Body of pancreas (tissue), 4 donors: ENCODE results near the gene NUP88. TPM values are rescaled to one million over a fixed set of nuclear protein-coding genes. Genes with fewer than 3 reads are reported as not detected.

ENCODE experiments used
- ATAC-seq: fragments of 150-250 bp; one replicate; pipeline ENCODE4 v1.9.1; 2016
- DNase-seq, 4 donors: peaks; one replicate each; pipeline ENCODE4 v3.0.0-alpha.2; 2019
- H3K27ac ChIP-seq, 4 donors: fragments of 200-600 bp; sonication (generic); 1 replicate in 3 of 4; 2 replicates in 1 of 4; pipeline versions ENCODE4 v1.5.1 to v1.6.1; 2016 to 2019; ENCODE audit warnings: mild to moderate bottlenecking in 1 of 4, mixed read lengths in 1 of 4, moderate library complexity in 1 of 4
- H3K27me3 ChIP-seq, 2 donors: fragments of 200-600 bp; sonication (generic); one replicate each; pipeline ENCODE4 v1.6.0; 2016; ENCODE audit warnings: mild to moderate bottlenecking in 1 of 2
- H3K36me3 ChIP-seq, 2 donors: fragments of 200-600 bp; sonication (generic); replicated peaks in 1 of 2; 2 replicates each; pipeline ENCODE4 v1.5.1; 2016; ENCODE audit warnings: low read depth in 2 of 2; ENCODE audit not compliant: insufficient read depth in 1 of 2
- H3K4me1 ChIP-seq: fragments of 200-600 bp; sonication (generic); one replicate; pipeline ENCODE4 v1.6.0; 2016
- H3K4me3 ChIP-seq, 2 donors: fragments of 200-600 bp; sonication (generic); 1 replicate in 1 of 2; 2 replicates in 1 of 2; pipeline ENCODE4 v1.5.1; 2016 to 2019
- H3K9me3 ChIP-seq, 3 donors: fragments of 200-600 bp; sonication (generic); 1 replicate in 2 of 3; 2 replicates in 1 of 3; pipeline ENCODE4 v1.5.1; 2016
- CTCF ChIP-seq, 7 experiments: fragments of 450-650 bp in 4 of 7; fragments of 200-600 bp in 3 of 7; sonication (generic) in 3 of 7; IDR thresholded peaks; one replicate each; pipeline ENCODE4 v1.5.1; 2016 to 2019; ENCODE audit warnings: antibody characterized with exemption in 7 of 7
- POLR2A ChIP-seq, 3 donors: fragments of 450-650 bp; IDR thresholded peaks; one replicate each; pipeline ENCODE4 v1.6.1; 2016; ENCODE audit warnings: antibody characterized with exemption in 3 of 3, mild to moderate bottlenecking in 2 of 3
- WGBS, 2 donors: methylation state at CpG; one replicate each; pipeline ENCODE4 v1.1.5; 2017; 5-methylcytosine and 5-hydroxymethylcytosine counted together
- intact Hi-C: fragments of 100-400 bp; cut with DNase I; formaldehyde crosslinking; loops from one replicate; pipeline ENCODE4 v1.15.1; 2023
- total RNA-seq, 2 donors: library from RNA; depleted of rRNA; stranded (reverse); fragments of >200 nt; gene quantifications; one replicate each; pipeline ENCODE4 v1.1.0, GENCODE V29; 2016

The NUP88 gene
- total RNA-seq, 2 donors from 2014 or later, result 35.9 to 54.5 TPM

DNA sequence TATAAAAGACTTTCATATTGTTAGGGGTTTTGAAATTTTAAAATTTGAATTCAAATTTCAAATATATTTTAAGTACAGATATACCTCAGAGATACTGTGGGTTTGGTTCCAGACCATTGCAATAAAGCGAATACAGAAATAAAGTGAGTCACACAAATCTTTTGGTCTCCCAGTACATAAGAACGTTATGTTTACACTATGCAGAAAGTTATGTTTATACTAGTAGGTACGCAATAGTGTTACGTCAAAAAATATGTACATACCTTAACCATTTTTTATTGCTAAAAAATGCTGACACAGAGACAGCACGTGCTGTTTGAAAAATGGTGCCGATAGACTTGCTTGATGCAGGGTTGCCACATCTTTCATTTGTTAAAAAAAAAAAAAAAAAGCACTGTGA, 19.7 kb downstream of the NUP88 start:
- Histone ChIP-seq H3K27ac (no peak overlapping the region), H3K36me3 (peaks cover 3 to 30% of the 10 kb centered on the region in 2 donors), H3K4me1 (no peaks in the 10 kb centered on the region), H3K9me3 (no peaks in the 10 kb centered on the region), H3K4me3 (no peak overlapping the region), H3K27me3 (no peaks in the 10 kb centered on the region)
- intact Hi-C loops, result no loop called here
- no peak for TF ChIP-seq POLR2A (IDR thresholded peaks at IDR 0.05)
- no peak for TF ChIP-seq CTCF (IDR thresholded peaks at IDR 0.05)
- DNase-seq (no peak), ATAC-seq (no peak)
- WGBS, 2 donors, result 84 to 87% methylated on average over 6 of the region's 6 CpGs

DNA sequence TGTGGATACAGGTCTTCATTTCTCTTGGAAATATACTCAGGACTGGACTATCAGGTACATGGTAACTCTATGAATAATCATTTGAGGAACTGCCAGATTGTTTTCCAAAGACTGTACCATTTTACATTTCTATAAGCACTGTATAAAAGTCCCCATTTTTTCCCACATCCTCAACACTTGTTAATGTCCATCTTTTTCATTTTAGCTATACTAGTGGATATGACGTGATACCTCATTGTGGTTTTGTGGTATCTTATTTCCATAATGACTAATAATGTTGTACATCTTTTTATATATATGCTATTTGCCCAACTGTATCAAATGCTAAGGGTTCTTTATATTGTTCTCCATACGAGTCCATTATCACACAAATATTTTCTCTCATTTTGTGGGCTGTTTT, 22.9 kb downstream of the NUP88 start:
- DNase-seq (no peak), ATAC-seq (no peak)
- 91 to 94% methylated on average over 2 of the region's 2 CpGs for WGBS, 2 donors
- Histone ChIP-seq H3K27me3 (no peaks in the 10 kb centered on the region), H3K4me3 (no peak overlapping the region), H3K4me1 (no peaks in the 10 kb centered on the region), H3K9me3 (no peaks in the 10 kb centered on the region), H3K27ac (no peak overlapping the region), H3K36me3 (peaks cover 6 to 41% of the 10 kb centered on the region in 2 donors)
- TF ChIP-seq POLR2A (IDR thresholded peaks at IDR 0.05), result no peak
- no peak for TF ChIP-seq CTCF (IDR thresholded peaks at IDR 0.05)
- intact Hi-C loops, result no loop called here

DNA sequence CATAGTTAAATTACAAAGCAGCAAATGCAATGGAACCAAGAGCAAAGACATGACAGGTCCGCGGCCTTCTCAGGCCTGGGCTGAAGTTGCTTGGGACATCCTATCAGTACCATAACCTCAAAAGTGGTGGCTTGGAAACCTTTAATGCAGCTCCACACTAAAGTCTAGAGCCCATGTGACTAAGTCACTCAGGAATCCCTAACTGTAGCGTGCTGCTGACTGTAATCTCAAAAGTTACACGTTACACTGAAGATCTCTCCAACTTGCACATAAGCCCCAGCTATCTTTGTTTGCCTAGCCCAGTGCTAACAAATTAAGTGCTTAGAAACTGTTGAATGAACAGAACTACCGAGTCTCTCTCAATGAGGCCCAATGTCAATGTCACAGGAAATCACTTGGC, 27.8 kb downstream of the NUP88 start:
- DNase-seq, result no peak

GRCh38 chr17:5381542-5381941, 37.9 kb downstream of the NUP88 start:
- DNase-seq, result no peak
- H3K27ac ChIP-seq, result no peak overlapping the region
- no peak overlapping the region for H3K4me3 ChIP-seq
- no peaks in the 10 kb centered on the region for H3K9me3 ChIP-seq
- H3K36me3 ChIP-seq, result peaks cover 9 to 34% of the 10 kb centered on the region in 2 donors
- intact Hi-C loops, result no loop called here
- H3K27me3 ChIP-seq, result no peaks in the 10 kb centered on the region
- WGBS, 2 donors, result 95 to 99% methylated on average over 4 of the region's 4 CpGs
- no peak for ATAC-seq
- TF ChIP-seq POLR2A (IDR thresholded peaks at IDR 0.05), result no peak
- TF ChIP-seq CTCF (IDR thresholded peaks at IDR 0.05), result no peak
- no peaks in the 10 kb centered on the region for H3K4me1 ChIP-seq

More for the DNA sequence above, 27.8 kb downstream of the NUP88 start:
- H3K27ac ChIP-seq, result no peak overlapping the region
- intact Hi-C loops, result no loop called here
- H3K9me3 ChIP-seq, result no peaks in the 10 kb centered on the region
- TF ChIP-seq CTCF (IDR thresholded peaks at IDR 0.05), result no peak
- TF ChIP-seq POLR2A (IDR thresholded peaks at IDR 0.05), result no peak
- H3K27me3 ChIP-seq, result no peaks in the 10 kb centered on the region
- no peaks in the 10 kb centered on the region for H3K4me1 ChIP-seq
- 72 to 79% methylated on average over 4 to 5 of the region's 5 CpGs for WGBS, 2 donors
- peaks cover 10 to 57% of the 10 kb centered on the region in 2 donors for H3K36me3 ChIP-seq
- H3K4me3 ChIP-seq, result no peak overlapping the region
- no peak for ATAC-seq

- no peaks in the 10 kb centered on the region for H3K4me1 ChIP-seq
- whole genome bisulfite sequencing, 2 donors, result 66 to 78% methylated on average over 7 of the region's 7 CpGs
- H3K27ac ChIP-seq, result no peak overlapping the region
- peaks cover 10 to 32% of the 10 kb centered on the region in 2 donors for H3K36me3 ChIP-seq
- DNase-seq (no peak), ATAC-seq (no peak)
- no peaks in the 10 kb centered on the region for H3K27me3 ChIP-seq
- TF ChIP-seq POLR2A (IDR thresholded peaks at IDR 0.05), result no peak
- TF ChIP-seq CTCF (IDR thresholded peaks at IDR 0.05), result no peak
- no peaks in the 10 kb centered on the region for H3K9me3 ChIP-seq
- intact Hi-C loops, result no loop called here
- no peak overlapping the region for H3K4me3 ChIP-seq
Observed at GRCh38 chr17:5380491-5381135, 38.8 kb downstream of the NUP88 start.
